Measurements from ENCODE around the gene MCF2L.
"Not testable (repeated sequence)": the region's sequence is repeated elsewhere in the genome, so short reads cannot be mapped to it uniquely, and the experiment has no call there.

- TF ChIP-seq POLR2AphosphoS5 (IDR thresholded peaks at IDR 0.05; ENCODE audit: control insufficient read depth, insufficient read depth, low read depth, low read length); NRF1 (conservative IDR thresholded peaks at IDR 0.05 in 1 of 2, IDR thresholded peaks at IDR 0.05 in 1 of 2); NCOR1 (IDR thresholded peaks at IDR 0.05); NELFE (IDR thresholded peaks at IDR 0.05; ENCODE audit: insufficient read depth, insufficient read length): not testable (repeated sequence)
These were observed 110.7 kb downstream of the MCF2L start for GRCh38 chr13:113079781-113080080.

All from K562 (cell line).